ENCODE measurements around the gene AKR1B1.

DNA sequence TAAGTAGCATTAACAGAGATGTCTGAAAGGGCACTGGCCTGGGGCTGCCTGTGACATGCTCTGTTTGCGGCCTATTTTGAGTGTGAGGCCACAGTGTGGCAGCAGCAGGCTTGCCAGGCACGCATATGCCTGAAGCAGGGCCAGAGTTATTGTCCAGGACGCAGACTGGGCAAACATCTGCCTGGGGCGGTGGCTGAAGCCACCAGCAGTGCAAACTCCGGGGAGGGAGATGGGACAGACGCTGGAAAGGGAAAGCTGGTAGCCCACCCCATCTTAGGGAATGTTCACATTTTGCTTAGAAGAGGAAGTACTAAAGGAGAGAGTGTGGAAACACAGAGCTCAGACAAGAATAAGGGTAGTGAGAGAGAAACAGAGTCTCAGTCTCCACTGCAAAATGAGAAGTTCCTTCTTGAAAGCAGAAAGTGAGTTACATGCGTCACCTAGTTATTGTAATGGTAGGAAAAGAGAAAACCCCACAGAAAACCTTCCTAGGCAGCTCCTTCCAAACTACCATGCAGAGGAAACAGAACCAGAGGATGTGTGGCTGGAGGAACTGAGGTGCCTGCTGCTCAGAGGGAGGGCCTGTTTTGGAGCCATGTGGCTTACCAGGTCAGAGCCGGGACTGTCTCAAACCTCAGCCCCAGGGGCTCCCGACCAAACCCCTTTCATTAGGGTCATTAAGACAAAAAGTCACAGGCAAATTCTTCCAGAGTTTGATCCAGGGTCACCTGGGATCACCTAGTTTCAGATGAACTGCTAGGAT is 14.5 kb downstream of the AKR1B1 start:
- TF ChIP-seq EZH2 (optimal IDR thresholded peaks at IDR 0.05; ENCODE audit: low read depth, low read length) (no peak), EZH2phosphoT487 (IDR thresholded peaks at IDR 0.05; ENCODE audit: low read length) (no peak)
- TF ChIP-seq, protein P1, sequence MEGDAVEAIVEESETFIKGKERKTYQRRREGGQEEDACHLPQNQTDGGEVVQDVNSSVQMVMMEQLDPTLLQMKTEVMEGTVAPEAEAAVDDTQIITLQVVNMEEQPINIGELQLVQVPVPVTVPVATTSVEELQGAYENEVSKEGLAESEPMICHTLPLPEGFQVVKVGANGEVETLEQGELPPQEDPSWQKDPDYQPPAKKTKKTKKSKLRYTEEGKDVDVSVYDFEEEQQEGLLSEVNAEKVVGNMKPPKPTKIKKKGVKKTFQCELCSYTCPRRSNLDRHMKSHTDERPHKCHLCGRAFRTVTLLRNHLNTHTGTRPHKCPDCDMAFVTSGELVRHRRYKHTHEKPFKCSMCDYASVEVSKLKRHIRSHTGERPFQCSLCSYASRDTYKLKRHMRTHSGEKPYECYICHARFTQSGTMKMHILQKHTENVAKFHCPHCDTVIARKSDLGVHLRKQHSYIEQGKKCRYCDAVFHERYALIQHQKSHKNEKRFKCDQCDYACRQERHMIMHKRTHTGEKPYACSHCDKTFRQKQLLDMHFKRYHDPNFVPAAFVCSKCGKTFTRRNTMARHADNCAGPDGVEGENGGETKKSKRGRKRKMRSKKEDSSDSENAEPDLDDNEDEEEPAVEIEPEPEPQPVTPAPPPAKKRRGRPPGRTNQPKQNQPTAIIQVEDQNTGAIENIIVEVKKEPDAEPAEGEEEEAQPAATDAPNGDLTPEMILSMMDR (IDR thresholded peaks at IDR 0.05; ENCODE audit: low read length), result no peak
